ENCODE data around the gene SGK1. TPM values are rescaled to one million over a fixed set of nuclear protein-coding genes. Genes with fewer than 3 reads are reported as not detected.

SGK1 gene
- total and polyA plus RNA-seq, 2 donors from 2014 or later = 142 to 324 TPM

DNA sequence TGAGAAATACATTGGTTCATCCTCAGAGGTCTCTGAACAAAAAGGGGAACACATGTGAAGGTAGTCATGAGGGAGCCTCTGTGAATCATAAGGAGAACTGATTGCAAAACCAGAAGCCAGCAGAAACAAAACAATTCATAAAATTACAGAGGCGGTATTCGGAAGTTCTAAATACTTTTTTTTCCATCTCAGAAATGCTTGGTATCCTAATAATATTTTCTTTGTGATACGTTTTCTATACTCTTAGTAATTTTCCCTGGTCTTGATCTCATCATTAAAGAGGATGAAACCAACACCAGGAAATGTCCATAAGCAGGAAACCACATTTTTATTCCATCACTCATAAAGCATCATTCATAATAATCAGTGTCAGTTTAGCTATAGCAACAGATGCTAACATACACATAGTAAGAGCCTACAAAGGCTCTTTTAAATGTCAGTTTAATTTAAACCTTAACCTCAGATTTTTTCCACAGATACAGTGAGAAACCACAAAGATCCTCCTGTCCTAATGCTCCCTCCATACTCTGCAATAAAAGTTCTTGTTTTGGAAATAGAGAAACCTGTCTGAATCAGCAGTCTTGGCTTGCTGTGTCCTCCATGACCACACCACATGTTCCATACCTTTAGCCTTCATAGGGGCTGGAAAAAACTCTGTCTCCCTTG is 29.2 kb downstream of the SGK1 start:
- FAIRE-seq (no peak), DNase-seq (peak in 1 of 5 donors; percentile 34)
- TF ChIP-seq, protein P1, sequence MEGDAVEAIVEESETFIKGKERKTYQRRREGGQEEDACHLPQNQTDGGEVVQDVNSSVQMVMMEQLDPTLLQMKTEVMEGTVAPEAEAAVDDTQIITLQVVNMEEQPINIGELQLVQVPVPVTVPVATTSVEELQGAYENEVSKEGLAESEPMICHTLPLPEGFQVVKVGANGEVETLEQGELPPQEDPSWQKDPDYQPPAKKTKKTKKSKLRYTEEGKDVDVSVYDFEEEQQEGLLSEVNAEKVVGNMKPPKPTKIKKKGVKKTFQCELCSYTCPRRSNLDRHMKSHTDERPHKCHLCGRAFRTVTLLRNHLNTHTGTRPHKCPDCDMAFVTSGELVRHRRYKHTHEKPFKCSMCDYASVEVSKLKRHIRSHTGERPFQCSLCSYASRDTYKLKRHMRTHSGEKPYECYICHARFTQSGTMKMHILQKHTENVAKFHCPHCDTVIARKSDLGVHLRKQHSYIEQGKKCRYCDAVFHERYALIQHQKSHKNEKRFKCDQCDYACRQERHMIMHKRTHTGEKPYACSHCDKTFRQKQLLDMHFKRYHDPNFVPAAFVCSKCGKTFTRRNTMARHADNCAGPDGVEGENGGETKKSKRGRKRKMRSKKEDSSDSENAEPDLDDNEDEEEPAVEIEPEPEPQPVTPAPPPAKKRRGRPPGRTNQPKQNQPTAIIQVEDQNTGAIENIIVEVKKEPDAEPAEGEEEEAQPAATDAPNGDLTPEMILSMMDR (IDR thresholded peaks at IDR 0.05; ENCODE audit: borderline replicate concordance, extremely low read depth, insufficient read depth) = no peak

DNA sequence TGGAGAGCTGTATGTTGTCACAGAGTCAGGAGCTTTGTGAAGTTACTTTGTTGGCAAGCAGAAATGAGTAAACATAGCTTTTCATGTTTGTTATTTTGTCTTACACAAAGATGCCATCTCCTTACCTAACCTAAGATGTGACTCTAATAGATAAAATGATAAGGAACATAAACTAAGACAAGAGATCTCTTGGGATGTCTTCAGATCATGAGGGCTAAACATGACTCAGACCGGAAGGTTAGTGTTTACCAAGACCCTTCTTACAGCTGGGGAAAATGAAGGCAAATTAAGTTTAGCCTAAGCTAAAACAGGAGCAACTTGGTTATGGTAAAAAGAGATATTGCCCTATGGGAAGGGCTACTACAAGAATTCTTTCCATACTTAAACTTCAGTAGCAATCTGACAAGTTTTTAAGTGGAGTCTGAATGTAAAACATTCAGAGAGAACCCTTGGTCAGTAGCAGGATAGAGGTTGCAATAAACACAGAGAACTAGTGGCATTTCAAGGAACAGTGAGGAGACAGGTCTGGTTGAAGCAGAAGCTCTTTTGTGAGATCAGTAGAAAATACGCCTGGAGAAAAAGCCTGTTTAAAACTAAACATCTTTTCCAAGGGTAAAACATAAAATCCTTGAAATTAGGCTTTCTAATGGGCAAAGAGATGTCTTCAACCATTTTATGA is 29.9 kb downstream of the SGK1 start:
- Histone ChIP-seq H3K4me3 (ENCODE audit: low read length in 3 of 3) (no peak overlapping the region), H3K9ac (ENCODE audit: low read length in 3 of 3) (no peak overlapping the region), H3K27ac (ENCODE audit: low read depth in 2 of 2, low read length in 2 of 2) (no peak overlapping the region), H3K4me1 (ENCODE audit: control insufficient read depth in 2 of 3, insufficient read depth in 2 of 3, low read depth in 1 of 3, low read length in 3 of 3) (peaks cover 0 to 2% (median 0%) of the 10 kb centered on the region in 3 donors), H3K27me3 (ENCODE audit: control insufficient read depth, insufficient read depth, low read length) (no peaks in the 10 kb centered on the region), H3K36me3 (ENCODE audit: control insufficient read depth in 2 of 3, insufficient read depth in 3 of 3, low read length in 3 of 3) (no peaks in the 10 kb centered on the region), H3K9me3 (ENCODE audit: control insufficient read depth in 2 of 3, insufficient read depth in 1 of 3, low read length in 3 of 3) (no peaks in the 10 kb centered on the region)
- TF ChIP-seq, protein P1 (IDR thresholded peaks at IDR 0.05; ENCODE audit: borderline replicate concordance, extremely low read depth, insufficient read depth) = no peak
- intact Hi-C loops (cut with DNase I) = no loop called here
- FAIRE-seq (no peak), DNase-seq (peak in 1 of 5 donors; percentile 20)

More for the DNA sequence above, 29.2 kb downstream of the SGK1 start:
- intact Hi-C loops (cut with DNase I) = no loop called here
- no peak overlapping the region for H3K9ac ChIP-seq (ENCODE audit: low read length in 3 of 3)
- H3K27ac ChIP-seq (ENCODE audit: low read depth in 2 of 2, low read length in 2 of 2) = no peak overlapping the region
- no peaks in the 10 kb centered on the region for H3K27me3 ChIP-seq (ENCODE audit: control insufficient read depth, insufficient read depth, low read length)
- peaks cover 0 to 2% (median 0%) of the 10 kb centered on the region in 3 donors for H3K4me1 ChIP-seq (ENCODE audit: control insufficient read depth in 2 of 3, insufficient read depth in 2 of 3, low read depth in 1 of 3, low read length in 3 of 3)
- no peaks in the 10 kb centered on the region for H3K36me3 ChIP-seq (ENCODE audit: control insufficient read depth in 2 of 3, insufficient read depth in 3 of 3, low read length in 3 of 3)
- no peaks in the 10 kb centered on the region for H3K9me3 ChIP-seq (ENCODE audit: control insufficient read depth in 2 of 3, insufficient read depth in 1 of 3, low read length in 3 of 3)
- no peak overlapping the region for H3K4me3 ChIP-seq (ENCODE audit: low read length in 3 of 3)

DNA sequence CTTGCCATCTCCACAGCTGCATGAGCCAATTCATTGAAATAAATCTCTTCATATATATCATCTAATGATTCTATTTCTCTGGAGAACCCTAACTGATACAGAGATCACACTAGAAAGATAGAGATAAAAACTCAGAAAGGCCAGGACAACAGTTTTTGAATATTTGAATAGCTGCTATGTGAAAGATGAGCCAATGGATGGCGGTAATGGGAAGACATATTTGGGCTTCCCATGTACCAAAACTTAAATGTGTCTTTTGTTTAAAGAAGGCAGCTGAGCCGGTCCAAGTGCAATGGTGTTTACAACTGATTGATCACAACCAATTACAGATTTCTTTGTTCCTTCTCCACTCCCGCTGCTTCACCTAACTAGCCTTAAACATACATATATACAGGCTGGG is 35.1 kb downstream of the SGK1 start:
- H3K4me1 ChIP-seq (ENCODE audit: control insufficient read depth in 2 of 3, insufficient read depth in 2 of 3, low read depth in 1 of 3, low read length in 3 of 3) = no peaks in the 10 kb centered on the region

More for the DNA sequence above, 35.1 kb downstream of the SGK1 start:
- intact Hi-C loops (cut with DNase I) = no loop called here
- no peaks in the 10 kb centered on the region for H3K36me3 ChIP-seq (ENCODE audit: control insufficient read depth in 2 of 3, insufficient read depth in 3 of 3, low read length in 3 of 3)
- no peak overlapping the region for H3K27ac ChIP-seq (ENCODE audit: low read depth in 2 of 2, low read length in 2 of 2)
- TF ChIP-seq, protein P1 (IDR thresholded peaks at IDR 0.05; ENCODE audit: borderline replicate concordance, extremely low read depth, insufficient read depth) = no peak
- H3K9ac ChIP-seq (ENCODE audit: low read length in 3 of 3) = no peak overlapping the region
- H3K27me3 ChIP-seq (ENCODE audit: control insufficient read depth, insufficient read depth, low read length) = no peaks in the 10 kb centered on the region
- H3K9me3 ChIP-seq (ENCODE audit: control insufficient read depth in 2 of 3, insufficient read depth in 1 of 3, low read length in 3 of 3) = no peaks in the 10 kb centered on the region
- no peak overlapping the region for H3K4me3 ChIP-seq (ENCODE audit: low read length in 3 of 3)
- no peak for FAIRE-seq
- DNase-seq = no peak

All from kidney (tissue), 14 donors.